ENCODE results near the gene RAI2.
A peak's percentile ranks its signal among the peaks of the same experiment; 100 is the strongest.

RAI2 gene

GRCh38 chrX:17860811-17861488 lies at the start of gene RAI2:
Gene RAI2 (minus strand): TSS chrX:17861298. CDS start chrX:17802010, 59,288 bp downstream.
- DNase-seq (ENCODE audit: low read depth in 2 of 2) = peak in 1 of 2 donors; percentile 2

- DNase-seq (ENCODE audit: low read depth in 2 of 2) = no peak
Measured at GRCh38 chrX:17888421-17888820, 27.3 kb upstream of the RAI2 start.

GRCh38 chrX:17882680-17883079 lies 21.6 kb upstream of the RAI2 start:
- DNase-seq (ENCODE audit: low read depth in 2 of 2) = no peak

- no peak for DNase-seq (ENCODE audit: low read depth in 2 of 2)
Measured at GRCh38 chrX:17878028-17878670, 17.1 kb upstream of the RAI2 start.

- no peak for DNase-seq (ENCODE audit: low read depth in 2 of 2)
Measured at GRCh38 chrX:17876135-17876534, 15.0 kb upstream of the RAI2 start.

GRCh38 chrX:17869580-17869979 lies 8.5 kb upstream of the RAI2 start:
- no peak for DNase-seq (ENCODE audit: low read depth in 2 of 2)

GRCh38 chrX:17861489-17862011 lies 452 bp upstream of the RAI2 start:
- no peak for DNase-seq (ENCODE audit: low read depth in 2 of 2)

- no peak for DNase-seq (ENCODE audit: low read depth in 2 of 2)
Measured at GRCh38 chrX:17860179-17860780, 818 bp downstream of the RAI2 start.

- DNase-seq (ENCODE audit: low read depth in 2 of 2) = no peak
Measured at GRCh38 chrX:17859609-17860178, 1.4 kb downstream of the RAI2 start.

GRCh38 chrX:17854531-17854930 lies 6.6 kb downstream of the RAI2 start:
- no peak for DNase-seq (ENCODE audit: low read depth in 2 of 2)

- DNase-seq (ENCODE audit: low read depth in 2 of 2) = no peak
Measured at GRCh38 chrX:17854069-17854468, 7.0 kb downstream of the RAI2 start.

GRCh38 chrX:17851874-17852273 lies 9.2 kb downstream of the RAI2 start:
- no peak for DNase-seq (ENCODE audit: low read depth in 2 of 2)

GRCh38 chrX:17848545-17849265 lies 12.4 kb downstream of the RAI2 start:
- DNase-seq (ENCODE audit: low read depth in 2 of 2) = no peak

- DNase-seq (ENCODE audit: low read depth in 2 of 2) = no peak
Measured at GRCh38 chrX:17846045-17846444, 15.1 kb downstream of the RAI2 start.

- no peak for DNase-seq (ENCODE audit: low read depth in 2 of 2)
Measured at GRCh38 chrX:17844236-17844635, 16.9 kb downstream of the RAI2 start.

- DNase-seq (ENCODE audit: low read depth in 2 of 2) = no peak
Measured at GRCh38 chrX:17842769-17843525, 18.2 kb downstream of the RAI2 start.

GRCh38 chrX:17839269-17839668 lies 21.8 kb downstream of the RAI2 start:
- no peak for DNase-seq (ENCODE audit: low read depth in 2 of 2)

GRCh38 chrX:17836830-17837229 lies 24.3 kb downstream of the RAI2 start:
- no peak for DNase-seq (ENCODE audit: low read depth in 2 of 2)

GRCh38 chrX:17833954-17834353 lies 27.1 kb downstream of the RAI2 start:
- DNase-seq (ENCODE audit: low read depth in 2 of 2) = no peak

- DNase-seq (ENCODE audit: low read depth in 2 of 2) = no peak
Measured at GRCh38 chrX:17831255-17831654, 29.8 kb downstream of the RAI2 start.

GRCh38 chrX:17830211-17830610 lies 30.9 kb downstream of the RAI2 start:
- DNase-seq (ENCODE audit: low read depth in 2 of 2) = no peak
